K562 (cell line): Measurements from ENCODE around the gene ARL8A. TPM values are rescaled to one million over a fixed set of nuclear protein-coding genes. Genes with fewer than 3 reads are reported as not detected.
A peak's percentile ranks its signal among the peaks of the same experiment; 100 is the strongest.

Experiments
- ARNT ChIP-seq, 2 experiments: fragments of 450-650 bp; IDR thresholded peaks; 2 replicates each; pipeline ENCODE4 v1.6.1; 2016; ENCODE audit warnings: mild to moderate bottlenecking in 1 of 2
- FOXM1 ChIP-seq, 2 experiments: fragments of 450-650 bp in 1 of 2; sonication (generic) in 1 of 2; formaldehyde crosslinking in 1 of 2; IDR thresholded peaks; 2 replicates each; pipeline versions ENCODE4 v1.6.1 to v1.9.0; 2017 to 2022; ENCODE audit warnings: low read depth in 2 of 2, mild to moderate bottlenecking in 2 of 2, missing genetic modification reagents in 1 of 2, moderate library complexity in 1 of 2
- GATAD2B ChIP-seq: fragments of 450-650 bp; IDR thresholded peaks from 2 replicates; pipeline ENCODE4 v1.6.1; 2017; ENCODE audit warnings: mild to moderate bottlenecking, borderline replicate concordance
- HMG20B ChIP-seq: fragments of 250-450 bp; sonication (Bioruptor Pico); IDR thresholded peaks from 2 replicates; pipeline ENCODE4 v1.5.0; 2021; ENCODE audit warnings: mild to moderate bottlenecking
- L3MBTL2 ChIP-seq: fragments of 450-650 bp; IDR thresholded peaks from 2 replicates; pipeline ENCODE4 v1.6.1; 2016; ENCODE audit warnings: mild to moderate bottlenecking, moderate library complexity
- NFRKB ChIP-seq: fragments of 450-650 bp; IDR thresholded peaks from 2 replicates; pipeline ENCODE4 v1.6.1; 2016; ENCODE audit warnings: low read depth
- REST ChIP-seq, 2 experiments: fragments of 450-650 bp; formaldehyde crosslinking in 1 of 2; IDR thresholded peaks; 2 replicates each; pipeline versions ENCODE4 v1.4.0 to v1.6.1; 2014 to 2020; ENCODE audit warnings: mild to moderate bottlenecking in 2 of 2, borderline replicate concordance in 1 of 2, low read depth in 1 of 2
- RREB1 ChIP-seq: fragments of 250-450 bp; sonication (Bioruptor Pico); IDR thresholded peaks from 2 replicates; pipeline ENCODE4 v1.4.0; 2020
- ZBTB2 ChIP-seq: fragments of 450-650 bp; IDR thresholded peaks from 2 replicates; pipeline ENCODE4 v1.6.1; 2016; ENCODE audit warnings: antibody characterized with exemption
- ZNF197 ChIP-seq: fragments of 200-800 bp; sonication (Bioruptor generic); IDR thresholded peaks from 2 replicates; pipeline ENCODE4 v1.6.1; 2016; ENCODE audit warnings: low read depth, missing genetic modification characterization, missing compliant biosample characterization
- polyA plus RNA-seq, 8 experiments: library from polyadenylated mRNA; depleted of rRNA in 4 of 8; stranded (reverse) in 5 of 8; unstranded in 3 of 8; fragments of >200 nt; fragmentation: Nextera tagmentation in 2 of 8; fragmentation: Illumina TruSeq in 1 of 8; extraction: Ambion mirVana in 2 of 8; extraction: Trizol in 1 of 8; gene quantifications; 2 replicates each; pipeline versions ENCODE4 v1.2.1 to v1.2.3, GENCODE V29; 2011 to 2014; ENCODE audit warnings: inconsistent platforms in 1 of 8, missing spikeins in 1 of 8
- total RNA-seq, 7 experiments: library from RNA; depleted of rRNA in 6 of 7; stranded (reverse); fragments of >200 nt in 6 of 7; fragmentation: Illumina TruSeq in 2 of 7; extraction: Trizol in 2 of 7; gene quantifications; 2 replicates each; pipeline versions ENCODE4 v1.2.1 to v1.2.3, GENCODE V29; 2011 to 2021; ENCODE audit warnings: low replicate concordance in 1 of 7

ARL8A gene
- total and polyA plus RNA-seq, 9 of the 15 experiments (the other 6 are each of a cell fraction or from before 2014, with no cell fraction given), result 0.17 to 27.3 (median 15.6) TPM

- peak; percentile 77 for TF ChIP-seq NFRKB
- no peak for TF ChIP-seq REST (IDR thresholded peaks at IDR 0.05; ENCODE audit: borderline replicate concordance)
- 0 out of 2 replicates have a peak, but pooled peaks have one; percentile 42 for TF ChIP-seq REST (CRISPR knock-in tag; IDR thresholded peaks at IDR 0.05; ENCODE audit: low read depth)
- TF ChIP-seq ARNT (IDR thresholded peaks at IDR 0.05), result no peak
- peak; percentile 36; the same call in 1 of the 2 replicates for TF ChIP-seq L3MBTL2
- TF ChIP-seq ZBTB2, result peak; percentile 46; the same call in 1 of the 2 replicates
- TF ChIP-seq ZNF197, result 0 out of 2 replicates have a peak, but pooled peaks have one; percentile 45
- TF ChIP-seq HMG20B, result 0 out of 2 replicates have a peak, but pooled peaks have one; percentile 66
- TF ChIP-seq GATAD2B, result peak; percentile 32
- peak; percentile 61; the same call in 1 of the 2 replicates for TF ChIP-seq RREB1 (CRISPR knock-in tag)
- TF ChIP-seq FOXM1 (IDR thresholded peaks at IDR 0.05; ENCODE audit: low read depth), result no peak
- peak; percentile 13; the same call in 1 of the 2 replicates for TF ChIP-seq FOXM1 (CRISPR knock-in tag; IDR thresholded peaks at IDR 0.05; ENCODE audit: low read depth)
Observed at GRCh38 chr1:202161151-202162046, 16.9 kb upstream of the ARL8A start (continued).
